NK-92 (cell line): ENCODE data around the gene CBFA2T3.
"Not testable (repeated sequence)": the region's sequence is repeated elsewhere in the genome, so short reads cannot be mapped to it uniquely, and the experiment has no call there.

ENCODE experiments used
- DNase-seq: peaks from one replicate; lab custom pipeline; 2025; ENCODE audit not compliant: unreplicated experiment; lab: John Stamatoyannopoulos, UW

CBFA2T3 gene

GRCh38 chr16:88925540-88925887, 51.5 kb downstream of the CBFA2T3 start:
- no peak for DNase-seq

GRCh38 chr16:88924834-88925539, 52.0 kb downstream of the CBFA2T3 start:
- DNase-seq: no peak

GRCh38 chr16:88923926-88924833, 52.8 kb downstream of the CBFA2T3 start:
- DNase-seq: no peak

GRCh38 chr16:88923450-88923849, 53.6 kb downstream of the CBFA2T3 start:
- DNase-seq: no peak

GRCh38 chr16:88922826-88923410, 54.1 kb downstream of the CBFA2T3 start:
- DNase-seq: no peak

GRCh38 chr16:88922114-88922825, 54.7 kb downstream of the CBFA2T3 start:
- no peak for DNase-seq

- no peak for DNase-seq
These were observed 55.4 kb downstream of the CBFA2T3 start for GRCh38 chr16:88921591-88921990.

- DNase-seq: no peak
These were observed 56.1 kb downstream of the CBFA2T3 start for GRCh38 chr16:88920618-88921590.

- DNase-seq: no peak
These were observed 57.1 kb downstream of the CBFA2T3 start for GRCh38 chr16:88919936-88920335.

- not testable (repeated sequence) for DNase-seq
These were observed 58.1 kb downstream of the CBFA2T3 start for GRCh38 chr16:88918896-88919295.

GRCh38 chr16:88917915-88918627, 58.9 kb downstream of the CBFA2T3 start:
- no peak for DNase-seq

GRCh38 chr16:88917146-88917914, 59.7 kb downstream of the CBFA2T3 start:
- no peak for DNase-seq

GRCh38 chr16:88915639-88916327, 61.2 kb downstream of the CBFA2T3 start:
- DNase-seq: no peak

- DNase-seq: no peak
These were observed 62.1 kb downstream of the CBFA2T3 start for GRCh38 chr16:88914750-88915368.

GRCh38 chr16:88913870-88914269, 63.1 kb downstream of the CBFA2T3 start:
- DNase-seq: no peak

- DNase-seq: no peak
These were observed 63.9 kb downstream of the CBFA2T3 start for GRCh38 chr16:88913001-88913612.

GRCh38 chr16:88912556-88912955, 64.5 kb downstream of the CBFA2T3 start:
- DNase-seq: no peak
